Measurements from ENCODE around the gene C7orf25.

C7orf25 gene

GRCh38 chr7:42907316-42907715 lies 4.6 kb downstream of the C7orf25 start:
- TF ChIP-seq CTCF (conservative IDR thresholded peaks at IDR 0.05; ENCODE audit: control insufficient read depth, insufficient read depth, low read depth, low read length): no peak
- H3K4me3 ChIP-seq (ENCODE audit: control insufficient read depth, low read depth, low read length): no peak overlapping the region
- no peak for DNase-seq (ENCODE audit: low read depth)

- no peak for TF ChIP-seq CTCF (conservative IDR thresholded peaks at IDR 0.05; ENCODE audit: control insufficient read depth, insufficient read depth, low read depth, low read length)
- no peak overlapping the region for H3K4me3 ChIP-seq (ENCODE audit: control insufficient read depth, low read depth, low read length)
- no peak for DNase-seq (ENCODE audit: low read depth)
These were observed 5.7 kb downstream of the C7orf25 start for GRCh38 chr7:42906181-42906580.

- TF ChIP-seq CTCF (conservative IDR thresholded peaks at IDR 0.05; ENCODE audit: control insufficient read depth, insufficient read depth, low read depth, low read length): no peak
- H3K4me3 ChIP-seq (ENCODE audit: control insufficient read depth, low read depth, low read length): no peak overlapping the region
- DNase-seq (ENCODE audit: low read depth): no peak
These were observed 9.5 kb downstream of the C7orf25 start for GRCh38 chr7:42902331-42902730.

GRCh38 chr7:42900842-42901241 lies 11.0 kb downstream of the C7orf25 start:
- TF ChIP-seq CTCF (conservative IDR thresholded peaks at IDR 0.05; ENCODE audit: control insufficient read depth, insufficient read depth, low read depth, low read length): no peak
- no peak for DNase-seq (ENCODE audit: low read depth)
- no peak overlapping the region for H3K4me3 ChIP-seq (ENCODE audit: control insufficient read depth, low read depth, low read length)

- no peak overlapping the region for H3K4me3 ChIP-seq (ENCODE audit: control insufficient read depth, low read depth, low read length)
- TF ChIP-seq CTCF (conservative IDR thresholded peaks at IDR 0.05; ENCODE audit: control insufficient read depth, insufficient read depth, low read depth, low read length): no peak
- no peak for DNase-seq (ENCODE audit: low read depth)
These were observed 18.3 kb downstream of the C7orf25 start for GRCh38 chr7:42893346-42894240.

- no peak for DNase-seq (ENCODE audit: low read depth)
- no peak for TF ChIP-seq CTCF (conservative IDR thresholded peaks at IDR 0.05; ENCODE audit: control insufficient read depth, insufficient read depth, low read depth, low read length)
- H3K4me3 ChIP-seq (ENCODE audit: control insufficient read depth, low read depth, low read length): no peak overlapping the region
These were observed 24.9 kb downstream of the C7orf25 start for GRCh38 chr7:42886893-42887505.
